Left lung (tissue), 10 donors: ENCODE measurements around the gene CAB39. TPM values are rescaled to one million over a fixed set of nuclear protein-coding genes. Genes with fewer than 3 reads are reported as not detected.
A peak's percentile ranks its signal among the peaks of the same experiment; 100 is the strongest.

Experiments used
- ATAC-seq: fragments of 200-7000 bp; cut with Tn5 transposase; one replicate; pipeline ENCODE4 v1.9.1; 2020; ENCODE audit warnings: moderate library complexity
- DNase-seq, 4 donors: peaks; one replicate each; pipeline ENCODE4 v3.0.0-alpha.2; 2013 to 2020
- H3K27ac ChIP-seq, 2 donors: fragments of 200-600 bp; sonication (generic) in 1 of 2; one replicate each; pipeline versions ENCODE4 v1.5.0 to v1.8.0; 2020 to 2021
- H3K27me3 ChIP-seq, 2 donors: fragments of 200-600 bp; sonication (generic) in 1 of 2; one replicate each; pipeline versions ENCODE4 v1.5.0 to v1.8.0; 2020 to 2021
- H3K36me3 ChIP-seq, 2 donors: fragments of 200-600 bp; sonication (generic) in 1 of 2; one replicate each; pipeline versions ENCODE4 v1.5.0 to v1.8.0; 2020 to 2021
- H3K4me1 ChIP-seq, 2 donors: fragments of 200-600 bp; one replicate each; pipeline ENCODE4 v1.8.0; 2021
- H3K4me3 ChIP-seq, 2 donors: fragments of 200-600 bp; sonication (generic) in 1 of 2; one replicate each; pipeline versions ENCODE4 v1.5.0 to v1.8.0; 2020 to 2021; ENCODE audit warnings: mild to moderate bottlenecking in 1 of 2
- H3K9me3 ChIP-seq, 2 donors: fragments of 200-600 bp; sonication (generic) in 1 of 2; one replicate each; pipeline versions ENCODE4 v1.5.0 to v1.8.0; 2020 to 2021
- CTCF ChIP-seq, 2 donors: fragments of 200-600 bp; sonication (generic) in 1 of 2; IDR thresholded peaks; one replicate each; pipeline versions ENCODE4 v1.5.0 to v1.8.0; 2021; ENCODE audit warnings: antibody characterized with exemption in 2 of 2
- intact Hi-C, 2 donors: fragments of 100-400 bp; cut with DNase I; formaldehyde crosslinking; loops; one replicate each; pipeline versions ENCODE4 v1.11.2 to v1.14.2; 2022
- polyA plus RNA-seq, 6 donors: library from polyadenylated mRNA; unstranded; fragments of 120-200 nt; gene quantifications; one replicate each; pipeline ENCODE4 v1.2.1, GENCODE V29; 2013; ENCODE audit not compliant: insufficient read length in 6 of 6
- total RNA-seq, 2 donors: library from RNA; stranded (reverse); fragmentation: NEBNext Ultra II Directional; extraction: Animal tissue kit (Norgen Biotek cat#: 25700); gene quantifications; one replicate each; pipeline ENCODE4 v1.2.1, GENCODE V29; 2021
- donor health status: DM: no; HTN: yes; CAD: no.
- donor health status: DM: no; HTN: no; CAD: no.

Gene CAB39
- total and polyA plus RNA-seq, 8 donors, result 52.9 to 86.5 (median 63.3) TPM

- H3K9me3 ChIP-seq, result no peaks in the 10 kb centered on the region
- H3K27ac ChIP-seq, result no peak overlapping the region
- TF ChIP-seq CTCF (IDR thresholded peaks at IDR 0.05), result no peak
- H3K36me3 ChIP-seq, result no peaks in the 10 kb centered on the region
- H3K4me3 ChIP-seq, result no peak overlapping the region
- intact Hi-C loops, result no loop called here
- H3K4me1 ChIP-seq, result peaks cover 0 to 24% of the 10 kb centered on the region in 2 donors
- no peak for ATAC-seq
- no peak for DNase-seq
- no peaks in the 10 kb centered on the region for H3K27me3 ChIP-seq
Observed at GRCh38 chr2:230772156-230772555, 59.5 kb downstream of the CAB39 start.

- no peaks in the 10 kb centered on the region for H3K27me3 ChIP-seq
- H3K9me3 ChIP-seq, result no peaks in the 10 kb centered on the region
- H3K4me3 ChIP-seq, result no peak overlapping the region
- TF ChIP-seq CTCF (IDR thresholded peaks at IDR 0.05), result no peak
- no peak overlapping the region for H3K27ac ChIP-seq
- no peak for ATAC-seq
- H3K4me1 ChIP-seq, result peaks cover 6 to 30% of the 10 kb centered on the region in 2 donors
- intact Hi-C loops, result no loop called here
- no peak for DNase-seq
- no peaks in the 10 kb centered on the region for H3K36me3 ChIP-seq
Observed at GRCh38 chr2:230773039-230773773, 60.6 kb downstream of the CAB39 start.

DNA sequence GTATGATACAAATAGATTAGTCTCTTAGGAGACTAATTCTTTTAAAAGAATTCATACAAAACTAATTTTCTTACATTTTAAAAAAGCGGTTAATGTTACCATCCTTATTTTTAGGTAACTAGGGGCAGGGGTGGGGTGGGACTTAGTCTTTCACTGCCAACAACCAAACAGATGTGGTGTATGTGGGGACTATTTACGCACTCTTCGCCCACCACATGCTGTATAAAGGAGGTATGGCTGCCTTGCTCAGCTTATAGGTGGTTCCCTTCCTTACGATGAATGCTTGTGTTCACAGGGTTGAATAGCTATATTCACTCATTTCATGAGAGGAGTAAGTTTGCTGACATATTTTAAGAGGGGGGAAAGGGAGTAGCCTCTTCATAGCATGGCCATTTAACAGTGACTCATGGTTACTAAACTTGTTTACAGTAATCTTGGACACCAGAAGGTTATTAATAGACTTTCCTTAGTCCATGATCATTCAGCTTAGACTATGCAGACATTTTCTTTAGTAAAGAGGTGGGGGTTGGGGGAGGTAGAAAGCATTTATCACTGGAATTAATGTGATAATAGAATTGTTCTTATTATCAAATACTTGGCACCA, 61.8 kb downstream of the CAB39 start:
- intact Hi-C loops, result no loop called here
- DNase-seq, result no peak
- Histone ChIP-seq H3K27me3 (no peaks in the 10 kb centered on the region), H3K27ac (peak overlapping the region; percentile 11 to 43), H3K4me3 (no peak overlapping the region), H3K4me1 (peaks cover 6 to 41% of the 10 kb centered on the region in 2 donors), H3K9me3 (no peaks in the 10 kb centered on the region), H3K36me3 (no peaks in the 10 kb centered on the region)
- TF ChIP-seq CTCF (IDR thresholded peaks at IDR 0.05), result no peak
- peak; percentile 87 for ATAC-seq

DNA sequence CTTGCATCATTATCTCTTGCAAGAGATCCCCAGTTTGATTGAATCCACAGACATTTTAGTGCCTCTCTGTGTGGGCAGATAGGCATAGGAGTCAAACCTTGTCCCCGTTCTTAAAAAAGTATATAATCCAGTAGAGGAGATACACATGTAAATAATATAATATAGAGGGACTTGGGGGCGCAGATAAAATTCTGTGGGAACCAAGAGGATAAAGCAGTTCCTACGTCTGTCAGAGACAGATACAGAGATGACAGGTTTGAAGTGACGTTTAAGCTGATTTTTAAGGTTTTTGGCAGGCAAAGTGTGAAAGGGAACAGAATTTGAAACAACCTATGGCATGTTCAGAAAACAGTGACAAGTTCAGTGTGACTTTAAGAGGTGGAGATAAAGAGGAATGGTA, 63.1 kb downstream of the CAB39 start:
- no peak for TF ChIP-seq CTCF (IDR thresholded peaks at IDR 0.05)
- no peak for DNase-seq
- intact Hi-C loops, result no loop called here
- no peak for ATAC-seq
- Histone ChIP-seq H3K27ac (no peak overlapping the region), H3K9me3 (no peaks in the 10 kb centered on the region), H3K27me3 (no peaks in the 10 kb centered on the region), H3K4me1 (peaks cover 6 to 54% of the 10 kb centered on the region in 2 donors), H3K4me3 (no peak overlapping the region), H3K36me3 (no peaks in the 10 kb centered on the region)

- no peak for ATAC-seq
Observed at GRCh38 chr2:230777721-230778120, 65.1 kb downstream of the CAB39 start.

More at GRCh38 chr2:230777721-230778120, 65.1 kb downstream of the CAB39 start:
- no peaks in the 10 kb centered on the region for H3K27me3 ChIP-seq
- TF ChIP-seq CTCF (IDR thresholded peaks at IDR 0.05), result no peak
- intact Hi-C loops, result no loop called here
- peaks cover 0 to 3% of the 10 kb centered on the region in 2 donors for H3K36me3 ChIP-seq
- no peak for DNase-seq
- no peak overlapping the region for H3K27ac ChIP-seq
- H3K9me3 ChIP-seq, result no peaks in the 10 kb centered on the region
- no peak overlapping the region for H3K4me3 ChIP-seq
- H3K4me1 ChIP-seq, result peaks cover 14 to 70% of the 10 kb centered on the region in 2 donors
